Effector CD4-positive, alpha-beta T cell (primary cell): ENCODE data around the gene PCNP.
A peak's percentile ranks its signal among the peaks of the same experiment; 100 is the strongest.
"Not testable (repeated sequence)": the region's sequence is repeated elsewhere in the genome, so short reads cannot be mapped to it uniquely, and the experiment has no call there.

Source experiments
- DNase-seq: peaks from one replicate; pipeline ENCODE4 v3.0.0-alpha.2; 2020

Gene PCNP

GRCh38 chr3:101634591-101635196, 60.7 kb downstream of the PCNP start:
- DNase-seq: no peak

- DNase-seq: no peak
Observed at GRCh38 chr3:101635345-101635744, 61.4 kb downstream of the PCNP start.

- DNase-seq: peak; percentile 58
Observed at GRCh38 chr3:101635954-101636798, 62.2 kb downstream of the PCNP start.

- DNase-seq: no peak
Observed at GRCh38 chr3:101637451-101637850, 63.5 kb downstream of the PCNP start.

GRCh38 chr3:101638261-101638745, 64.3 kb downstream of the PCNP start:
- DNase-seq: no peak

- DNase-seq: no peak
Observed at GRCh38 chr3:101639280-101639963, 65.4 kb downstream of the PCNP start.

- DNase-seq: no peak
Observed at GRCh38 chr3:101640256-101640655, 66.3 kb downstream of the PCNP start.

- not testable (repeated sequence) for DNase-seq
Observed at GRCh38 chr3:101641397-101642115, 67.6 kb downstream of the PCNP start.

GRCh38 chr3:101642441-101642840, 68.5 kb downstream of the PCNP start:
- no peak for DNase-seq

- DNase-seq: no peak
Observed at GRCh38 chr3:101643009-101643844, 69.2 kb downstream of the PCNP start.
